HCT116 (cell line): ENCODE data around the gene HIBADH. TPM values are rescaled to one million over a fixed set of nuclear protein-coding genes. Genes with fewer than 3 reads are reported as not detected.

Experiments used
- ATAC-seq: fragments of 200-7000 bp; cut with Tn5 transposase; 2 replicates; pipeline ENCODE4 v1.9.1; 2020; ENCODE audit warnings: mild to moderate bottlenecking, moderate library complexity
- BruUV-seq: library from RNA; stranded (reverse); fragments of 400-500 nt; replicated peaks from 2 replicates; lab custom pipeline; 2021; lab: Mats Ljungman, UMichigan
- CTCF ChIA-PET: fragments of 300-600 bp; sonication (Branson Sonifier 250); formaldehyde crosslinking; loops from one replicate; lab custom pipeline; 2021; ENCODE audit warnings: antibody characterized with exemption; lab: Charles Lee
- POLR2A ChIA-PET: fragments of 300-600, 350-600 bp; sonication (Branson Sonifier 250); formaldehyde crosslinking; loops from one replicate; lab custom pipeline; 2021; ENCODE audit warnings: antibody characterized with exemption; lab: Charles Lee
- RAD21 ChIA-PET, 2 experiments: fragments of 300-600 bp; sonication (Branson Sonifier 250); formaldehyde crosslinking; loops; one replicate each; lab custom pipeline; 2023; ENCODE audit warnings: low total read pairs in 2 of 2; ENCODE audit not compliant: uncharacterized antibody in 2 of 2, unreplicated experiment in 2 of 2, low non-redundant PET in 1 of 2; lab: Charles Lee
- DNase-seq: peaks from one replicate; pipeline ENCODE4 v3.0.0-alpha.2; 2010; ENCODE audit warnings: low read depth, low spot score
- H2AFZ ChIP-seq: fragments of 200-600 bp; shearing (Covaris generic), sonication (generic); 2 replicates; pipeline ENCODE4 v1.6.1; 2017; ENCODE audit warnings: low read depth, mixed run types, mixed read lengths, antibody characterized with exemption, low read length; ENCODE audit not compliant: poor library complexity, severe bottlenecking
- H3K27ac ChIP-seq: 2 replicates; pipeline ENCODE4 v1.5.1; 2012; ENCODE audit warnings: low read depth, low read length
- H3K27me3 ChIP-seq: fragments of 200-600 bp; sonication (generic); 2 replicates; pipeline ENCODE4 v1.6.1; 2016; ENCODE audit warnings: mixed run types, low read length, mixed read lengths; ENCODE audit not compliant: insufficient read depth
- H3K36me3 ChIP-seq, 2 experiments: fragments of 200-500 bp in 1 of 2; fragments of 200-600 bp in 1 of 2; sonication (Bioruptor generic) in 1 of 2; sonication (generic) in 1 of 2; 2 replicates each; pipeline versions ENCODE4 v1.5.1 to v1.6.1; 2014 to 2016; ENCODE audit warnings: low read length in 2 of 2, inconsistent platforms in 1 of 2, mixed read lengths in 1 of 2, mixed run types in 1 of 2; ENCODE audit not compliant: insufficient read depth in 2 of 2, control insufficient read depth in 1 of 2
- H3K4me1 ChIP-seq, 2 experiments: fragments of 200-600 bp in 1 of 2; sonication (generic) in 1 of 2; 2 replicates each; pipeline versions ENCODE4 v1.5.1 to v1.6.1; 2012 to 2017; ENCODE audit warnings: low read length in 2 of 2, inconsistent platforms in 1 of 2, mild to moderate bottlenecking in 1 of 2, mixed read lengths in 1 of 2, mixed run types in 1 of 2, moderate library complexity in 1 of 2; ENCODE audit not compliant: insufficient read depth in 2 of 2, control insufficient read depth in 1 of 2
- H3K4me2 ChIP-seq: fragments of 200-600 bp; sonication (generic); 2 replicates; pipeline ENCODE4 v1.6.1; 2017; ENCODE audit warnings: mixed run types, low read length, mixed read lengths
- H3K4me3 ChIP-seq, 2 experiments: fragments of 200-600 bp in 1 of 2; sonication (generic) in 1 of 2; replicated peaks in 1 of 2; 2 replicates each; pipeline ENCODE4 v1.5.1; 2011 to 2016; ENCODE audit warnings: low read length in 2 of 2, control low read depth in 1 of 2, low read depth in 1 of 2, mild to moderate bottlenecking in 1 of 2, mixed read lengths in 1 of 2, mixed run types in 1 of 2
- H3K79me2 ChIP-seq: fragments of 200-600 bp; sonication (generic); 2 replicates; pipeline ENCODE4 v1.6.1; 2017; ENCODE audit warnings: mild to moderate bottlenecking, mixed run types, low read length, moderate library complexity, mixed read lengths; ENCODE audit not compliant: insufficient read depth
- H3K9ac ChIP-seq: fragments of 200-600 bp; sonication (generic); 2 replicates; pipeline ENCODE4 v1.6.1; 2016; ENCODE audit warnings: low read length, mixed read lengths
- H3K9me2 ChIP-seq: fragments of 200-600 bp; sonication (generic), shearing (Covaris generic); 2 replicates; pipeline ENCODE4 v1.6.1; 2017; ENCODE audit warnings: mixed run types, mild to moderate bottlenecking, moderate library complexity; ENCODE audit not compliant: insufficient read depth
- H3K9me3 ChIP-seq, 2 experiments: fragments of 200-500 bp in 1 of 2; fragments of 200-600 bp in 1 of 2; sonication (Bioruptor generic) in 1 of 2; sonication (generic) in 1 of 2; 2 replicates each; pipeline ENCODE4 v1.6.1; 2014 to 2017; ENCODE audit warnings: low read length in 2 of 2, mixed read lengths in 2 of 2, inconsistent platforms in 1 of 2, low read depth in 1 of 2, mild to moderate bottlenecking in 1 of 2, mixed run types in 1 of 2, moderate library complexity in 1 of 2; ENCODE audit not compliant: control insufficient read depth in 1 of 2, insufficient read depth in 1 of 2
- H4K20me1 ChIP-seq: fragments of 200-600 bp; sonication (generic), shearing (Covaris generic); 2 replicates; pipeline ENCODE4 v1.6.1; 2017; ENCODE audit warnings: mixed run types, mild to moderate bottlenecking, moderate library complexity; ENCODE audit not compliant: insufficient read depth
- CBX3 ChIP-seq: IDR thresholded peaks from 2 replicates; pipeline ENCODE4 v1.6.1; 2012; ENCODE audit warnings: low read depth
- EZH2 ChIP-seq: fragments of 200-600 bp; sonication (generic); IDR thresholded peaks from 2 replicates; pipeline ENCODE4 v1.6.1; 2017; ENCODE audit warnings: antibody characterized with exemption, mixed run types
- JUND ChIP-seq: IDR thresholded peaks from 2 replicates; pipeline ENCODE4 v1.6.1; 2012
- POLR2A ChIP-seq: IDR thresholded peaks from 2 replicates; pipeline ENCODE4 v1.7.0; 2011; ENCODE audit warnings: borderline replicate concordance; ENCODE audit not compliant: insufficient read depth, insufficient read length; ENCODE audit errors: extremely low read depth
- RAD21 ChIP-seq: IDR thresholded peaks from 2 replicates; pipeline ENCODE4 v1.6.1; 2012; ENCODE audit warnings: low read depth, mild to moderate bottlenecking
- SP1 ChIP-seq: IDR thresholded peaks from 2 replicates; pipeline ENCODE4 v1.6.1; 2012; ENCODE audit warnings: low read depth
- SRF ChIP-seq: IDR thresholded peaks from 2 replicates; pipeline ENCODE4 v1.6.1; 2012; ENCODE audit warnings: low read depth
- YY1 ChIP-seq: IDR thresholded peaks from 2 replicates; pipeline ENCODE4 v1.6.1; 2011; ENCODE audit warnings: low read length, low read depth, moderate library complexity, mild to moderate bottlenecking; ENCODE audit not compliant: insufficient replicate concordance; ENCODE audit errors: extremely low read depth
- ZNF274 ChIP-seq: fragments of 200-500 bp; sonication (Bioruptor generic); IDR thresholded peaks from 2 replicates; pipeline ENCODE4 v1.6.1; 2014; ENCODE audit warnings: mild to moderate bottlenecking, low read depth, low read length, inconsistent platforms
- intact Hi-C: fragments of 100-400 bp; cut with micrococcal nuclease; formaldehyde crosslinking; loops from 2 replicates; pipeline ENCODE4 v1.10.0; 2022
- total RNA-seq: library from RNA; stranded (reverse); gene quantifications from one replicate; pipeline ENCODE4 v1.2.1, GENCODE V29; 2021; ENCODE audit not compliant: unreplicated experiment
- TF ChIP-seq, protein P1 (sequence below): IDR thresholded peaks from 2 replicates; pipeline ENCODE4 v1.6.1; 2011; ENCODE audit warnings: mild to moderate bottlenecking, low read length, moderate library complexity; ENCODE audit not compliant: insufficient replicate concordance; ENCODE audit errors: extremely low read depth
- TF ChIP-seq, protein P2 (sequence below): IDR thresholded peaks from 2 replicates; pipeline ENCODE4 v1.6.1; 2012; ENCODE audit warnings: low read depth
- TF ChIP-seq, protein P3 (sequence below): IDR thresholded peaks from 2 replicates; pipeline ENCODE4 v1.6.1; 2012
- TF ChIP-seq, protein P4 (sequence below): IDR thresholded peaks from 2 replicates; pipeline ENCODE4 v1.6.1; 2012
- TF ChIP-seq, protein P5 (sequence below), 3 experiments: fragments of 200-600 bp in 1 of 3; sonication (generic) in 1 of 3; IDR thresholded peaks in 2 of 3; conservative IDR thresholded peaks in 1 of 3; 2 replicates each; pipeline ENCODE4 v1.5.1; 2012 to 2017; ENCODE audit warnings: low read depth in 2 of 3, low read length in 2 of 3, antibody characterized with exemption in 1 of 3, borderline replicate concordance in 1 of 3, control low read depth in 1 of 3, mild to moderate bottlenecking in 1 of 3, mixed read lengths in 1 of 3, mixed run types in 1 of 3, moderate library complexity in 1 of 3; ENCODE audit not compliant: insufficient read depth in 1 of 3

HIBADH gene
- total RNA-seq, 1 experiment from 2014 or later = 32.4 TPM

DNA sequence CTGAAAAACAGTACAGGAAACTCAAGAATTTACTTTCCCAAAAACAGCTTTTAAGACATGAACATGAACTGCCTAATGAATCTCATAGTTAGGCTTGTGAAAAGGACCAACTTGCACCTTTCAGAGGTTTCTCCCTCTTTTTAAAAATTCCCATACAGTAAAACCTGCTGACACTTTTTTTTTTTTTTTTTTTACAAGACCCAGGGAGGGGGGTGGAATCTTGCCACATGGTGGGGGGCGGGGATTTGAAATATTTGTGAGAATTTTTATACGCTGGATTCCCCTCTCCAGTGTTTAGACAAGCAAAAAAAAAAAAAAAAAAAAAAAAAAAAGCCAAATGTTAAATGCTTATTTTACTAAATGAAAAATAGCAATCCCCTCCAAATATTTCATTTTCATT lies 57.4 kb downstream of the HIBADH start (continued):
- TF ChIP-seq, protein P1, sequence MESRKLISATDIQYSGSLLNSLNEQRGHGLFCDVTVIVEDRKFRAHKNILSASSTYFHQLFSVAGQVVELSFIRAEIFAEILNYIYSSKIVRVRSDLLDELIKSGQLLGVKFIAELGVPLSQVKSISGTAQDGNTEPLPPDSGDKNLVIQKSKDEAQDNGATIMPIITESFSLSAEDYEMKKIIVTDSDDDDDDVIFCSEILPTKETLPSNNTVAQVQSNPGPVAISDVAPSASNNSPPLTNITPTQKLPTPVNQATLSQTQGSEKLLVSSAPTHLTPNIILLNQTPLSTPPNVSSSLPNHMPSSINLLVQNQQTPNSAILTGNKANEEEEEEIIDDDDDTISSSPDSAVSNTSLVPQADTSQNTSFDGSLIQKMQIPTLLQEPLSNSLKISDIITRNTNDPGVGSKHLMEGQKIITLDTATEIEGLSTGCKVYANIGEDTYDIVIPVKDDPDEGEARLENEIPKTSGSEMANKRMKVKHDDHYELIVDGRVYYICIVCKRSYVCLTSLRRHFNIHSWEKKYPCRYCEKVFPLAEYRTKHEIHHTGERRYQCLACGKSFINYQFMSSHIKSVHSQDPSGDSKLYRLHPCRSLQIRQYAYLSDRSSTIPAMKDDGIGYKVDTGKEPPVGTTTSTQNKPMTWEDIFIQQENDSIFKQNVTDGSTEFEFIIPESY = no peak
- no peak for TF ChIP-seq RAD21
- no peak for TF ChIP-seq EZH2
- TF ChIP-seq SP1 = no peak
- no peak for TF ChIP-seq POLR2A

DNA sequence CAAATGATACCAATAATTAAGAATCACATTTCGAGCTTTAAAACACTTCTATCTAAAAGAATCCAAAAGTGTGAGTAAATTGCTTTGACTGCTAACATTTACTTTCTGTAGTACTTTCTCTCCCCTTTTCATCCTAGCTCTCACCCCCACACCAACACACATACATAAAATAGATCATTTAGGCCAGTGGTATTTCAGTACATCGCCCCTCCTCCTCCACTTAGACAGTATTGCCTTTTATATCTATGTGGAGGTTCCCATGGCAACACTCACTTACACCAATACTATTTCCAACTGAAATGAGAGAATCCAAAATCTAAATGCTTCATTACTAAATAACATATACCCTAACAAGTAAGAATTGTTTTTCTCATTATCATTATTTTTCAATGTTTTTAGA lies 58.9 kb downstream of the HIBADH start:
- Histone ChIP-seq H3K36me3 (no peaks in the 10 kb centered on the region), H3K27ac (no peak overlapping the region), H3K4me1 (no peaks in the 10 kb centered on the region), H3K79me2 (no peaks in the 10 kb centered on the region), H3K9me2 (no peaks in the 10 kb centered on the region), H3K9ac (no peak overlapping the region), H3K9me3 (no peaks in the 10 kb centered on the region), H4K20me1 (peaks cover 4% of the 10 kb centered on the region; the same call in 1 of the 2 replicates), H3K27me3 (no peaks in the 10 kb centered on the region), H3K4me2 (no peak overlapping the region), H2AFZ (no peak overlapping the region), H3K4me3 (no peak overlapping the region)
- DNase-seq (no peak), ATAC-seq (no peak)
- CTCF ChIA-PET = interaction anchor here (1.3 to 3.8 kb wide), 2 partner anchors 393 to 408 kb away, joined by 3 to 38 read pairs; no protein-coding TSS in a partner anchor
- BruUV-seq = no TSS peak
- POLR2A ChIA-PET = no interaction called here
- RAD21 ChIA-PET = no interaction called here
- intact Hi-C loops = loop anchor here (2.0 kb wide), 1 partner anchor 407 kb away; no protein-coding TSS in a partner anchor
- TF ChIP-seq, protein P1 = no peak
- TF ChIP-seq JUND (no peak), RAD21 (no peak), YY1 (no peak), ZNF274 (no peak), CBX3 (no peak), POLR2A (no peak), SRF (no peak), SP1 (no peak)
- TF ChIP-seq, protein P2, sequence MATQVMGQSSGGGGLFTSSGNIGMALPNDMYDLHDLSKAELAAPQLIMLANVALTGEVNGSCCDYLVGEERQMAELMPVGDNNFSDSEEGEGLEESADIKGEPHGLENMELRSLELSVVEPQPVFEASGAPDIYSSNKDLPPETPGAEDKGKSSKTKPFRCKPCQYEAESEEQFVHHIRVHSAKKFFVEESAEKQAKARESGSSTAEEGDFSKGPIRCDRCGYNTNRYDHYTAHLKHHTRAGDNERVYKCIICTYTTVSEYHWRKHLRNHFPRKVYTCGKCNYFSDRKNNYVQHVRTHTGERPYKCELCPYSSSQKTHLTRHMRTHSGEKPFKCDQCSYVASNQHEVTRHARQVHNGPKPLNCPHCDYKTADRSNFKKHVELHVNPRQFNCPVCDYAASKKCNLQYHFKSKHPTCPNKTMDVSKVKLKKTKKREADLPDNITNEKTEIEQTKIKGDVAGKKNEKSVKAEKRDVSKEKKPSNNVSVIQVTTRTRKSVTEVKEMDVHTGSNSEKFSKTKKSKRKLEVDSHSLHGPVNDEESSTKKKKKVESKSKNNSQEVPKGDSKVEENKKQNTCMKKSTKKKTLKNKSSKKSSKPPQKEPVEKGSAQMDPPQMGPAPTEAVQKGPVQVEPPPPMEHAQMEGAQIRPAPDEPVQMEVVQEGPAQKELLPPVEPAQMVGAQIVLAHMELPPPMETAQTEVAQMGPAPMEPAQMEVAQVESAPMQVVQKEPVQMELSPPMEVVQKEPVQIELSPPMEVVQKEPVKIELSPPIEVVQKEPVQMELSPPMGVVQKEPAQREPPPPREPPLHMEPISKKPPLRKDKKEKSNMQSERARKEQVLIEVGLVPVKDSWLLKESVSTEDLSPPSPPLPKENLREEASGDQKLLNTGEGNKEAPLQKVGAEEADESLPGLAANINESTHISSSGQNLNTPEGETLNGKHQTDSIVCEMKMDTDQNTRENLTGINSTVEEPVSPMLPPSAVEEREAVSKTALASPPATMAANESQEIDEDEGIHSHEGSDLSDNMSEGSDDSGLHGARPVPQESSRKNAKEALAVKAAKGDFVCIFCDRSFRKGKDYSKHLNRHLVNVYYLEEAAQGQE = no peak
- TF ChIP-seq, protein P3, sequence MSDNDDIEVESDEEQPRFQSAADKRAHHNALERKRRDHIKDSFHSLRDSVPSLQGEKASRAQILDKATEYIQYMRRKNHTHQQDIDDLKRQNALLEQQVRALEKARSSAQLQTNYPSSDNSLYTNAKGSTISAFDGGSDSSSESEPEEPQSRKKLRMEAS = no peak
- TF ChIP-seq, protein P4, sequence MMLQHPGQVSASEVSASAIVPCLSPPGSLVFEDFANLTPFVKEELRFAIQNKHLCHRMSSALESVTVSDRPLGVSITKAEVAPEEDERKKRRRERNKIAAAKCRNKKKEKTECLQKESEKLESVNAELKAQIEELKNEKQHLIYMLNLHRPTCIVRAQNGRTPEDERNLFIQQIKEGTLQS = no peak
- TF ChIP-seq, protein P5, sequence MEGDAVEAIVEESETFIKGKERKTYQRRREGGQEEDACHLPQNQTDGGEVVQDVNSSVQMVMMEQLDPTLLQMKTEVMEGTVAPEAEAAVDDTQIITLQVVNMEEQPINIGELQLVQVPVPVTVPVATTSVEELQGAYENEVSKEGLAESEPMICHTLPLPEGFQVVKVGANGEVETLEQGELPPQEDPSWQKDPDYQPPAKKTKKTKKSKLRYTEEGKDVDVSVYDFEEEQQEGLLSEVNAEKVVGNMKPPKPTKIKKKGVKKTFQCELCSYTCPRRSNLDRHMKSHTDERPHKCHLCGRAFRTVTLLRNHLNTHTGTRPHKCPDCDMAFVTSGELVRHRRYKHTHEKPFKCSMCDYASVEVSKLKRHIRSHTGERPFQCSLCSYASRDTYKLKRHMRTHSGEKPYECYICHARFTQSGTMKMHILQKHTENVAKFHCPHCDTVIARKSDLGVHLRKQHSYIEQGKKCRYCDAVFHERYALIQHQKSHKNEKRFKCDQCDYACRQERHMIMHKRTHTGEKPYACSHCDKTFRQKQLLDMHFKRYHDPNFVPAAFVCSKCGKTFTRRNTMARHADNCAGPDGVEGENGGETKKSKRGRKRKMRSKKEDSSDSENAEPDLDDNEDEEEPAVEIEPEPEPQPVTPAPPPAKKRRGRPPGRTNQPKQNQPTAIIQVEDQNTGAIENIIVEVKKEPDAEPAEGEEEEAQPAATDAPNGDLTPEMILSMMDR (IDR thresholded peaks at IDR 0.05 in 2 of 3, conservative IDR thresholded peaks at IDR 0.05 in 1 of 3; ENCODE audit: borderline replicate concordance in 1 of 3, insufficient read depth in 1 of 3, low read depth in 2 of 3, low read length in 2 of 3) = no peak
